Ovary (tissue), 9 donors: ENCODE results near the gene SMAD9. TPM values are rescaled to one million over a fixed set of nuclear protein-coding genes. Genes with fewer than 3 reads are reported as not detected.

Experiments used
- DNase-seq, 5 donors: peaks; one replicate each; pipeline ENCODE4 v3.0.0-alpha.2; 2019 to 2020
- H3K27ac ChIP-seq, 2 donors: fragments of 200-600 bp; one replicate each; pipeline versions ENCODE4 v1.5.1 to v1.8.0; 2019 to 2022
- H3K27me3 ChIP-seq: fragments of 200-600 bp; one replicate; pipeline ENCODE4 v1.8.0; 2022
- H3K36me3 ChIP-seq: fragments of 200-600 bp; sonication (generic); one replicate; pipeline ENCODE4 v1.5.1; 2019
- H3K4me1 ChIP-seq: one replicate; pipeline ENCODE4 v1.8.1; 2013; ENCODE audit warnings: mild to moderate bottlenecking, moderate library complexity; ENCODE audit not compliant: insufficient read depth
- H3K4me3 ChIP-seq: fragments of 200-600 bp; sonication (generic); one replicate; pipeline ENCODE4 v1.5.1; 2017
- H3K9me3 ChIP-seq, 2 donors: fragments of 200-600 bp in 1 of 2; sonication (generic) in 1 of 2; one replicate each; pipeline versions ENCODE4 v1.5.1 to v1.8.1; 2013 to 2019; ENCODE audit warnings: mild to moderate bottlenecking in 1 of 2, moderate library complexity in 1 of 2
- CTCF ChIP-seq, 3 donors: fragments of 450-650 bp in 2 of 3; fragments of 200-600 bp in 1 of 3; IDR thresholded peaks; one replicate each; pipeline versions ENCODE4 v1.5.1 to v1.8.0; 2016 to 2022; ENCODE audit warnings: antibody characterized with exemption in 3 of 3, mild to moderate bottlenecking in 1 of 3
- EP300 ChIP-seq: sonication (generic); formaldehyde crosslinking; IDR thresholded peaks from one replicate; pipeline ENCODE4 v1.6.1; 2017; ENCODE audit warnings: antibody characterized with exemption
- POLR2A ChIP-seq: fragments of 450-650 bp; IDR thresholded peaks from one replicate; pipeline ENCODE4 v1.6.1; 2017; ENCODE audit warnings: antibody characterized with exemption, mild to moderate bottlenecking, moderate library complexity
- WGBS, 3 donors: extraction: QIAGEN DNeasy Blood & Tissue Kit in 1 of 3; methylation state at CpG; one replicate each; pipeline versions ENCODE4 v1.1.5 to v1.1.7; 2013 to 2017; 5-methylcytosine and 5-hydroxymethylcytosine counted together
- intact Hi-C, 4 donors: fragments of 100-400 bp; cut with DNase I; formaldehyde crosslinking; loops; one replicate each; pipeline versions ENCODE4 v1.11.0 to v1.15.1; 2022 to 2023
- polyA plus RNA-seq, 2 donors: library from polyadenylated mRNA; stranded (reverse); fragments of 200-250 nt in 1 of 2; fragments of 350-450 nt in 1 of 2; fragmentation: Illumina TruSeq in 1 of 2; extraction: RNeasy Lipid Tissue Mini Kit (QIAGEN cat#74804) in 1 of 2; gene quantifications; one replicate each; pipeline ENCODE4 v1.2.3, GENCODE V29; 2013 to 2014
- total RNA-seq, 7 donors: library from RNA; depleted of rRNA in 2 of 7; stranded (reverse); fragments of >200 nt in 2 of 7; fragmentation: NEBNext Ultra II Directional in 3 of 7; extraction: Animal tissue kit (Norgen Biotek cat#: 25700) in 3 of 7; gene quantifications; one replicate each; pipeline versions ENCODE4 v1.1.0 to v1.2.4, GENCODE V29; 2016 to 2023
- donor health status: DM: no; HTN: no; CAD: no; lungs with moderate emphysema.
- donor health status: DM: no; HTN: no; CAD: no.
- donor health status: Bipolar disorder and iron deficiency.
- donor health status: DM: yes; HTN: yes; CAD: no.
- donor health status: DM: no; HTN: no; CAD: no.
- donor health status: DM: yes; HTN: yes; CAD: no.

Gene SMAD9
- total and polyA plus RNA-seq, 9 donors = 7.6 to 26.5 (median 11.7) TPM

GRCh38 chr13:36837354-36838092 is 82.5 kb downstream of the SMAD9 start:
- Histone ChIP-seq H3K36me3 (no peaks in the 10 kb centered on the region), H3K4me3 (no peak overlapping the region), H3K4me1 (no peaks in the 10 kb centered on the region), H3K27ac (no peak overlapping the region), H3K27me3 (no peaks in the 10 kb centered on the region), H3K9me3 (no peaks in the 10 kb centered on the region)
- no peak for TF ChIP-seq EP300
- TF ChIP-seq POLR2A = no peak
- no peak for TF ChIP-seq CTCF (IDR thresholded peaks at IDR 0.05)
- 58 to 60% (median 60%) methylated on average over 4 of the region's 4 CpGs for WGBS, 3 donors
- intact Hi-C loops = no loop called here
- DNase-seq = no peak

GRCh38 chr13:36834299-36834698 is 85.7 kb downstream of the SMAD9 start:
- Histone ChIP-seq H3K9me3 (no peaks in the 10 kb centered on the region), H3K4me1 (no peaks in the 10 kb centered on the region), H3K4me3 (no peak overlapping the region), H3K27me3 (no peaks in the 10 kb centered on the region), H3K27ac (no peak overlapping the region), H3K36me3 (no peaks in the 10 kb centered on the region)
- no peak for TF ChIP-seq CTCF (IDR thresholded peaks at IDR 0.05)
- WGBS, 3 donors = 96 to 97% (median 97%) methylated on average over 3 of the region's 3 CpGs
- no peak for DNase-seq
- intact Hi-C loops = no loop called here

GRCh38 chr13:36831291-36831690 is 88.7 kb downstream of the SMAD9 start:
- no peaks in the 10 kb centered on the region for H3K9me3 ChIP-seq
- H3K4me1 ChIP-seq = no peaks in the 10 kb centered on the region
- intact Hi-C loops = no loop called here
- 95 to 98% (median 96%) methylated on average over 3 of the region's 3 CpGs for WGBS, 3 donors
- no peaks in the 10 kb centered on the region for H3K27me3 ChIP-seq
- DNase-seq = no peak
- no peaks in the 10 kb centered on the region for H3K36me3 ChIP-seq
- TF ChIP-seq POLR2A = no peak
- no peak for TF ChIP-seq EP300
- no peak for TF ChIP-seq CTCF (IDR thresholded peaks at IDR 0.05)
- H3K27ac ChIP-seq = no peak overlapping the region
- no peak overlapping the region for H3K4me3 ChIP-seq

GRCh38 chr13:36829753-36830152 is 90.3 kb downstream of the SMAD9 start:
- intact Hi-C loops = no loop called here
- no peak for DNase-seq

More at GRCh38 chr13:36829753-36830152, 90.3 kb downstream of the SMAD9 start:
- H3K4me1 ChIP-seq = no peaks in the 10 kb centered on the region
- no peak overlapping the region for H3K4me3 ChIP-seq
- no peak overlapping the region for H3K27ac ChIP-seq
- no peaks in the 10 kb centered on the region for H3K27me3 ChIP-seq
- 26 to 60% (median 48%) methylated on average over 1 of the region's 1 CpG for WGBS, 3 donors
- H3K36me3 ChIP-seq = no peaks in the 10 kb centered on the region
- no peaks in the 10 kb centered on the region for H3K9me3 ChIP-seq
- TF ChIP-seq EP300 = no peak
- TF ChIP-seq CTCF (IDR thresholded peaks at IDR 0.05) = no peak
- TF ChIP-seq POLR2A = no peak
